Measurements from ENCODE around the gene HEPACAM2.

DNA sequence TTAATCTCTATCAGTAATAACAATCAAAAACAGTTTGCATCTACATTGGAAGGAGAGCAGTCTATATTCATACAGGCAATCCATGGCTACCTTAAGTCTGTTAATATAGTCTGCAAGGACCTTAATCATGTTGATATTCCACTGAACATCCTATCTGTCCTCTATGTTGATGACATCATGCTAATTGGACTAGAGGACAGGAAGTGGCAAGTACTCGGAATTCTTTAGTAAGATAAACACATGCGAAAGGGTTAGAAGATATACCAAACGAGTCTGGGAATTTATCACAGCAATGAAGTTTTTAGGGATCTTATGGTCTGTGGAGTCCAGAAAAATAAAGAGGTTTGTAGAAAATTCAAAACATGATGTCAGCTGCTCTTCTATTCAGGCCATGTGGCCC is 66.8 kb downstream of the HEPACAM2 start:
- no peak for TF ChIP-seq SP2 (IDR thresholded peaks at IDR 0.05; ENCODE audit: low read length)
- no peak for TF ChIP-seq BRCA1 (IDR thresholded peaks at IDR 0.05; ENCODE audit: low read depth, low read length)
